Muscle layer of colon (tissue), 2 donors: ENCODE results near the gene GABPB2.
"Not testable (repeated sequence)": the region's sequence is repeated elsewhere in the genome, so short reads cannot be mapped to it uniquely, and the experiment has no call there.

Experiments
- H3K27ac ChIP-seq: one replicate; pipeline ENCODE4 v1.7.0; 2013; ENCODE audit warnings: low read depth, mild to moderate bottlenecking, low read length, moderate library complexity
- H3K27me3 ChIP-seq, 2 donors: one replicate each; pipeline ENCODE4 v1.7.0; 2013; ENCODE audit warnings: low read length in 2 of 2, mild to moderate bottlenecking in 2 of 2; ENCODE audit not compliant: insufficient read depth in 2 of 2, control insufficient read depth in 1 of 2
- H3K36me3 ChIP-seq: one replicate; pipeline ENCODE4 v1.7.0; 2013; ENCODE audit warnings: mild to moderate bottlenecking, low read length; ENCODE audit not compliant: insufficient read depth
- H3K4me1 ChIP-seq: one replicate; pipeline ENCODE4 v1.7.0; 2013; ENCODE audit warnings: mild to moderate bottlenecking, low read length; ENCODE audit not compliant: insufficient read depth
- H3K4me3 ChIP-seq, 2 donors: one replicate each; pipeline ENCODE4 v1.7.0; 2013; ENCODE audit warnings: low read length in 2 of 2, low read depth in 1 of 2, mild to moderate bottlenecking in 1 of 2, moderate library complexity in 1 of 2
- H3K9ac ChIP-seq: one replicate; pipeline ENCODE4 v1.7.0; 2013; ENCODE audit warnings: low read length
- H3K9me3 ChIP-seq: one replicate; pipeline ENCODE4 v1.7.0; 2013; ENCODE audit warnings: mild to moderate bottlenecking, low read length
- donor health status: abdominal sarcoma.
- donor health status: Adenocarcinoma of cecum.

Gene GABPB2

DNA sequence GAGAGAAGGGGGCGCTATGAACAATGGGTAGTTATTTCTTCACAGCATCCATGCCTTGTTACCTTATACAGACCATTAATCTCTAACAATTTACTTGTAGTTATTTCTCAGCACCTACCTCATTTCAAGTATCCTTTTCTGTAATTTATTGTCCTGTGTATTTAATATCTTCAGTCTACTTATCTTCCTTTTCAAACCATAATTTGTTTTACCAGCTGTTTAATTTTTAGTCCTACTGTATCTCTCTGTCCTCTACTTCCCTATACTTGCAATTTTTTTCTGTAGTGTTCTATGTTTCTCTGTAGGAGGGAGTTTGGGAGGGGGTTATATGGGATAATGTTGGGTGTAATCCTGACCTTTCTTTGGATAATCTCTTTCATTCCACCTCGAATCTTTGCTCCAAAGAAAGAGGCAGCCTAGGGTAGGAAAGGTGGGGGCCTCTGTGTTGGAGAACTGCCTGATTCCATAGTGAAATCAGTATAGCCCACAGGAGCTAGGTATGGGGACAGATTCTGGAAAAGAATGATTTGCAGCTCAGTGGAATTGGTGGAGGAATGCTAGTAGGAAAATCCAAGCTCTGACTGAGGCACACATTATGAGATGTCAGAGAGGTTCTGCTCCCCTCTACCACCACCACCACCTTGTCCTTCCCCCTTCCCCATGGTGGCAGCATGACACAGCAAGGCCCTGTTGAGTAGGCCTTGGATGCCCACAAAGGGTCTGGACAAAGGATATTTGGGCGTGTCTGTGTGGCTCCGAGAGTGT is 9.7 kb upstream of the GABPB2 start:
- Histone ChIP-seq H3K9ac (peak overlapping the region; percentile 90), H3K4me1 (peaks cover 32% of the 10 kb centered on the region), H3K27ac (peak overlapping the region; percentile 97), H3K36me3 (peaks cover 8% of the 10 kb centered on the region), H3K9me3 (no peaks in the 10 kb centered on the region), H3K4me3 (peak overlapping the region in 1 of 2 donors; percentile 97), H3K27me3 (no peaks in the 10 kb centered on the region)

DNA sequence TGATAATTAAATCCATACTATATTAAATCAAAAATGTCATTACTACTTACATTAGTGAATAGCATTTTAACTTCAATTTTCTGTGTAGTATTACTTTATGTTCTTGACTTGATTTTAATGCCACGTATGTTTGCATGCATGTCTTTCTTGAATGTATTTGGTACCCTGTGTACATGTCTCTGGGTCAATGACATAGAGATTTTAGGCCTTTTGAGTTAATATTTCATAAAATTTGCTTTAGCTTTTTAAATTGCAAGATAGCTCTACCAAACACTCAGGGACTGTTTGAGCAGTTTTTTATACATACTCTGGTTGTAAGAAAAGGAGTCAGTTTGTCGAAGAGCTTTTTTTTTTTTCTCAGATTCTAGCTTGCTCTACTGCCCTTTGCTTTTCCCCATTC is 8.9 kb upstream of the GABPB2 start:
- no peak overlapping the region for H3K4me3 ChIP-seq
- H3K4me1 ChIP-seq = peaks cover 23% of the 10 kb centered on the region
- no peaks in the 10 kb centered on the region for H3K9me3 ChIP-seq
- no peak overlapping the region for H3K27ac ChIP-seq
- no peak overlapping the region for H3K9ac ChIP-seq
- H3K27me3 ChIP-seq = no peaks in the 10 kb centered on the region
- H3K36me3 ChIP-seq = peaks cover 2% of the 10 kb centered on the region

DNA sequence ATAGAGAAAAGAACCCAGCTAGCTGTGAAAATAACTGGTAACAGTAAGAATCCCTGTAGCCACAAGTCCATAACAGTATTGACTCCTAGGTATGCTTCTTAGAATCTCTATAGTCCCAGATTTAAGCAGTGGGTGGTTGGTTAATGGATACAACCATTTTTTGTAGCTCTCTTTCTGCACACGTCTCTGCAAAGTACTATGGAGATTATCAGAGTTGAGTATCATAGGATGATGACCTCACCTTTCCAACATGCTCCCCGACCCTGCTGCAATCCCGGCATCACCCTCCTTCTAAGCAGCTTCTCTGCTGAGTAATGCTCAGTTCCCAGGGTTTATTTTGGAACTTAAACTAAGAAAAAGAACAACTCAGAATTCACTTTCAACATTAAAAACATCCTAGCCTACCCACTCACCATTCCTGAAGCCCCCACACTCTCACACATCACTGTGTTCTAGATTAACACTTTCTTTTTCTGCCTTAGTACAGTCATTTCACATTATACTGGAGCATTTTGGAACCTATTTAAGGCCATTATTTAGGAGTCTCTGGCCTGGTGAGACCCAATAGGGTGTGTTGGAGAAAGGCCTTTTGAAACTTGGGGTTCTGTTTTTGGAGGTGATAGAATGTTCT is 7.7 kb upstream of the GABPB2 start:
- no peaks in the 10 kb centered on the region for H3K27me3 ChIP-seq
- peaks cover 12% of the 10 kb centered on the region for H3K4me1 ChIP-seq
- H3K27ac ChIP-seq = no peak overlapping the region
- no peaks in the 10 kb centered on the region for H3K36me3 ChIP-seq
- no peak overlapping the region for H3K9ac ChIP-seq
- no peak overlapping the region for H3K4me3 ChIP-seq
- no peaks in the 10 kb centered on the region for H3K9me3 ChIP-seq

DNA sequence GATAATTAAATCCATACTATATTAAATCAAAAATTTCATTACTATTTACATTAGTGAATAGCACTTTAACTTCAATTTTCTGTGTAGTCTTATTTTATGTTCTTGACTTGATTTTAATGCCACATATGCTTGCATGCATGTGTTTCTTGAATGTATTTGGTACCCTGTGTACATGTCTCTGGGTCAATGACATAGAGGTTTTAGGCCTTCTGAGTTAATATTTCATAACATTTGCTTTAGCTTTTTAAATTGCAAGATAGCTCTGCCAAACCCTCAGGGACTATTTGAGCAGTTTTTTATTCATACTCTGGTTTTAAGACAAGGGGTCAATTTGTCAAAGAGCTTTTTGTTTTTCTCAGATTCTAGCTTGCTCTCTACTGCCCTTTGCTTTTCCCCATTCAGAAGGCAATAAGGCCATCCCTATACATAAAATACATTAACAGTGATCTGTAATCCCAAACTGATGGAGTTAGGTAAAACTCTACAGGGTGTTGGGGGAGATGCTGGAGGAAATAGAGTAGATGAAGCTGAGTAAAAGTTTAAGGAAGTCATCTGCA is 5.4 kb upstream of the GABPB2 start:
- Histone ChIP-seq H3K4me3 (no peak overlapping the region), H3K9me3 (no peaks in the 10 kb centered on the region), H3K9ac (no peak overlapping the region), H3K36me3 (no peaks in the 10 kb centered on the region), H3K27ac (no peak overlapping the region), H3K27me3 (no peaks in the 10 kb centered on the region), H3K4me1 (peaks cover 12% of the 10 kb centered on the region)

DNA sequence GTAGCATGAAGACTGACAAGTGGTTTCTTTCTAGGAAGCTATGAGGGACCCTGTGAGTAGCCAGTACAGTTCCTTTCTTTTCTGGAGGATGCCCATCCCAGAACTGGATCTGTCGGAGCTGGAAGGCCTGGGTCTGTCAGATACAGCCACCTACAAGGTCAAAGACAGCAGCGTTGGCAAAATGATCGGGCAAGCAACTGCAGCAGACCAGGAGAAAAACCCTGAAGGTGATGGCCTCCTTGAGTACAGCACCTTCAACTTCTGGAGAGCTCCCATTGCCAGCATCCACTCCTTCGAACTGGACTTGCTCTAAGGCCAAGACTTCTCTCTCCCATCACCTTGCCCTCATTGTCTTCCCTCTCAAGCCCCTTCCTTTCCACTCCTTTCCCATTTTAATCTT is 3.4 kb upstream of the GABPB2 start:
- H3K9me3 ChIP-seq = no peaks in the 10 kb centered on the region
- no peak overlapping the region for H3K9ac ChIP-seq
- H3K36me3 ChIP-seq = no peaks in the 10 kb centered on the region
- no peak overlapping the region for H3K27ac ChIP-seq
- peaks cover 13% of the 10 kb centered on the region for H3K4me1 ChIP-seq
- H3K27me3 ChIP-seq = no peaks in the 10 kb centered on the region
- H3K4me3 ChIP-seq = no peak overlapping the region

DNA sequence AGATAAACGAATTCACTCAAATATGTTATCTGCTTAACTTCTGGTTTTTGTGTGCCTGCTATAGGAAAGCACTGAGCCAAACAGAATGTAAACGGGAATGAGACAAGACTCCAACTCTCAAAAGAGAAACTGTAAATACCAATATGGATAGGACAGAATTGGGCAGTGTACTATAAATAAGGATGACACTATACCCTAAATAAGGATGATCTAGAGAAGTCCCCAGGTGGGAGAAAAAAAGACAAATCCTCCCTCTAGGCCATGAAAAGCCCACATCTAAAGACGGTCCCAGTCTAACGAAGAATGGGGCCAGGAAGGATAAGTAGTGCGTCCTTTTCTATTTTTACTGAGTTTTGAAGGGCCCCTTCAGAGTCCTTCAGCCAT is 1.5 kb upstream of the GABPB2 start:
- no peak overlapping the region for H3K27ac ChIP-seq
- H3K9me3 ChIP-seq = no peaks in the 10 kb centered on the region
- H3K4me1 ChIP-seq = peaks cover 13% of the 10 kb centered on the region
- H3K27me3 ChIP-seq = no peaks in the 10 kb centered on the region
- H3K36me3 ChIP-seq = no peaks in the 10 kb centered on the region
- peak overlapping the region in 1 of 2 donors; percentile 81 for H3K4me3 ChIP-seq
- H3K9ac ChIP-seq = no peak overlapping the region

DNA sequence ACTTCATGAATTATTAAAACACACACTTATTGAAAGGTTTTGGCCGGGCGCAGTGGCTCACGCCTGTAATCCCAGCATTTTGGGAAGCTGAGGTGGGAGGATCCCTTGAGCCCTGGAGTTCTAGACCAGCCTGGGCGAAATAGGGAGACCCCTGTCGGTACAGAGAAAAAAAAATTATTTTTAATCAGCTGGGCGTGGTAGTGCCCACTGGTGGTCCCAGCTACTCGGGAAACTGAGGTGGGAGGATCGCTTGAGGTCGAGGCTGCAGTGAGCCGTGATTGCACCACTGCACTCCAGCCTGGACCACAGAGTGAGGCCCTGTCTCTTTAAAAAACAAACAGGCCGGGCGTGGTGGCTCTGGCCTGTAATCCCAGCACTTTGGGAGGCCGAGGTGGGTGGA is 1.7 kb downstream of the GABPB2 start:
- H3K27me3 ChIP-seq = no peaks in the 10 kb centered on the region
- no peaks in the 10 kb centered on the region for H3K9me3 ChIP-seq
- H3K9ac ChIP-seq = no peak overlapping the region
- H3K36me3 ChIP-seq = no peaks in the 10 kb centered on the region
- no peak overlapping the region for H3K4me3 ChIP-seq
- H3K27ac ChIP-seq = no peak overlapping the region
- peaks cover 13% of the 10 kb centered on the region for H3K4me1 ChIP-seq

DNA sequence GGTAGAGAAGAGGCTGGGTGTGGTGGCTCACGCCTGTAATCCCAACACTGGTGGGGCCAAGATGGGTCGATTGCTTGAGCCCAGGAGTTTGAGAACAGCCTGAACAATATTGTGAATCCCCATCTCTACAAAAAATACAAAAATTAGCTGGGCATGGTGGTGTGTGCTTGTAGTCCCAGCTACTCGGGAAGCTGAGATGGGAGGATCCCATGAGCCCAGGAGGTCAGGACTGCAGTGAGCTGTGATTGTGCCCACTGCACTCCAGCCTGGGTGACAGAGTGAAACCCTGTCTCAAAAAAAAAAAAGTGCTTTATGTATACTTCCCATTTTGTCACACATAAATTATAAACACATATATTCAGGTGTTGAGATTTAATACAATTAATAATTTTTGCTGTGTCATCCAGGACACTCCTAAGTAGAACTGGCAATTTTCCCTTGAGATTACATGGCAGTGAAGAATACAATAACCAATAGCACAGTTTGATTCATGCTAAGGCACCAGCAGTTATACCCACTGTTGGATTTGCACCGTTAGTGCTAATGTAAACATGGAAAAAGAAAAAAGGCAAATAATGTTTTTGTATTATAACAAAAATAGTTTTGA is 15.5 kb downstream of the GABPB2 start:
- Histone ChIP-seq H3K9ac (no peak overlapping the region), H3K36me3 (no peaks in the 10 kb centered on the region), H3K27me3 (no peaks in the 10 kb centered on the region), H3K27ac (no peak overlapping the region), H3K4me3 (no peak overlapping the region), H3K9me3 (no peaks in the 10 kb centered on the region), H3K4me1 (no peaks in the 10 kb centered on the region)

DNA sequence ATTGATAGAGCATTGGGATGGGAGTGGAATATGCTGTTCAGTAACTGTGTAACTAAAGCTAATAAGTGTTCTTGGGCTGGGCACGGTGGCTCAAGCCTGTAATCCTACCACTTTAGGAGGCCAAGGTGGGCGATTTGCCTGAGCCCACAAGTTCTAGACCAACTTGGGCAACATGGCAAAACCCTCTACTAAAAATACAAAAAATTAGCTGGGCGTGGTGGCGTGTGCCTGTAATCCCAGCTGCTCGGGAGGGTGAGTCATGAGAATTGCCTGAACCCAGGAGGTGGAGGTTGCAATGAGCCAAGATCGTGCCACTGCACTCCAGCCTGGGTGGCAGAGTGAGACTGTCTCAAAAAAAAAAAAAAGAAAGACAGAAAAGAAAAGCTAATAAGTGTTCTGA is 26.9 kb downstream of the GABPB2 start:
- not testable (repeated sequence) for H3K9ac ChIP-seq, H3K9me3 ChIP-seq, H3K27me3 ChIP-seq, H3K27ac ChIP-seq, H3K4me1 ChIP-seq, H3K36me3 ChIP-seq, H3K4me3 ChIP-seq

DNA sequence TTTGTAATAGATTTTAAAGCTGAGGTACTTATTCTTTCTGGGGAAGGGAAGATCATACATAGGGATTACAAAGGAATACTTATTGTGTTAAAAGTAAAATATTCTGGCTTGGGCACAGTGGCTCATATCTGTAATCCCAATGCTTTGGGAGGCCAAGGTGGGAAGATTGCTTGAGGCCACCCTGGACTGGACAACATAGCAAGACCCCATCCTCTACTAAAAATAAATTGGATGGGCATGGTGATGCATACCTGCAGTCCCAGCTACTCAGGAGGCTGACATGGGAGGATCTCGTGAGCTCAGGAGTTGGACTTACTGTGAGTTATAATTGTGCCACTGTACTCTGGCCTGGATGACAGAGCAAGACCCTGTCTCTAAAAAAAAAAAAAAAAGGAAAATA is 27.6 kb downstream of the GABPB2 start:
- Histone ChIP-seq H3K9me3 (no peaks in the 10 kb centered on the region), H3K4me3 (no peak overlapping the region), H3K36me3 (no peaks in the 10 kb centered on the region), H3K27ac (no peak overlapping the region), H3K4me1 (no peaks in the 10 kb centered on the region), H3K27me3 (no peaks in the 10 kb centered on the region), H3K9ac (no peak overlapping the region)

DNA sequence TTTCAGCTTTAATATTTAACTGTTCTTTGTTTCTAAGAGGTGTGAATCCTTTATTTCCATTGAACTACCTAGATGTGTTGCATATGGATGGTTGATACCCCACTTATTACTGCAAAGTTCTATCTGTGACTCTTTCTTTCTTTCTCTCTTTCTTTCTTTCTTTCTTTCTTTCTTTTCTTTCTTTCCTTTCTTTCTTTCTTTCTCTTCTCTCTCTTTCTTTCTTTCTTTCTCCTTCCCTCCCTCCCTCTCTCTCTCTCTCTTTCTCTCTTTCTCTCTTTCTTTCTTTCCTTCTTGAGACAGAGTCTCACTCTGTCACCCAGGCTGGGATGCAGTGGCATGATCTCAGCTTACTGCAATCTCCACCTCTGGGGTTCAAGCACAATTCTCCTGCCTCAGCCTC is 34.1 kb downstream of the GABPB2 start:
- H3K4me3 ChIP-seq = no peak overlapping the region
- H3K27ac ChIP-seq = no peak overlapping the region
- no peaks in the 10 kb centered on the region for H3K9me3 ChIP-seq
- no peak overlapping the region for H3K9ac ChIP-seq
- no peaks in the 10 kb centered on the region for H3K4me1 ChIP-seq
- H3K36me3 ChIP-seq = peaks cover 10% of the 10 kb centered on the region
- no peaks in the 10 kb centered on the region for H3K27me3 ChIP-seq
